ENCODE data around the gene USP1. TPM values are rescaled to one million over a fixed set of nuclear protein-coding genes. Genes with fewer than 3 reads are reported as not detected.
A peak's percentile ranks its signal among the peaks of the same experiment; 100 is the strongest.

USP1 gene
- total RNA-seq, 4 donors from 2014 or later, result 16.9 to 93.5 (median 41.5) TPM

- Histone ChIP-seq H3K9me3 (no peaks in the 10 kb centered on the region), H3K27ac (no peak overlapping the region), H3K4me3 (no peak overlapping the region), H3K36me3 (no peaks in the 10 kb centered on the region), H3K4me1 (peaks cover 0 to 4% of the 10 kb centered on the region in 2 donors), H3K27me3 (no peaks in the 10 kb centered on the region)
- no peak for DNase-seq
- intact Hi-C loops (cut with DNase I; ENCODE audit: low total_unique reads), result no loop called here
- TF ChIP-seq POLR2A (IDR thresholded peaks at IDR 0.05), result no peak
- TF ChIP-seq, protein P1, sequence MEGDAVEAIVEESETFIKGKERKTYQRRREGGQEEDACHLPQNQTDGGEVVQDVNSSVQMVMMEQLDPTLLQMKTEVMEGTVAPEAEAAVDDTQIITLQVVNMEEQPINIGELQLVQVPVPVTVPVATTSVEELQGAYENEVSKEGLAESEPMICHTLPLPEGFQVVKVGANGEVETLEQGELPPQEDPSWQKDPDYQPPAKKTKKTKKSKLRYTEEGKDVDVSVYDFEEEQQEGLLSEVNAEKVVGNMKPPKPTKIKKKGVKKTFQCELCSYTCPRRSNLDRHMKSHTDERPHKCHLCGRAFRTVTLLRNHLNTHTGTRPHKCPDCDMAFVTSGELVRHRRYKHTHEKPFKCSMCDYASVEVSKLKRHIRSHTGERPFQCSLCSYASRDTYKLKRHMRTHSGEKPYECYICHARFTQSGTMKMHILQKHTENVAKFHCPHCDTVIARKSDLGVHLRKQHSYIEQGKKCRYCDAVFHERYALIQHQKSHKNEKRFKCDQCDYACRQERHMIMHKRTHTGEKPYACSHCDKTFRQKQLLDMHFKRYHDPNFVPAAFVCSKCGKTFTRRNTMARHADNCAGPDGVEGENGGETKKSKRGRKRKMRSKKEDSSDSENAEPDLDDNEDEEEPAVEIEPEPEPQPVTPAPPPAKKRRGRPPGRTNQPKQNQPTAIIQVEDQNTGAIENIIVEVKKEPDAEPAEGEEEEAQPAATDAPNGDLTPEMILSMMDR (IDR thresholded peaks at IDR 0.05), result no peak
Measured at GRCh38 chr1:62433861-62434617, 2.8 kb upstream of the USP1 start.

DNA sequence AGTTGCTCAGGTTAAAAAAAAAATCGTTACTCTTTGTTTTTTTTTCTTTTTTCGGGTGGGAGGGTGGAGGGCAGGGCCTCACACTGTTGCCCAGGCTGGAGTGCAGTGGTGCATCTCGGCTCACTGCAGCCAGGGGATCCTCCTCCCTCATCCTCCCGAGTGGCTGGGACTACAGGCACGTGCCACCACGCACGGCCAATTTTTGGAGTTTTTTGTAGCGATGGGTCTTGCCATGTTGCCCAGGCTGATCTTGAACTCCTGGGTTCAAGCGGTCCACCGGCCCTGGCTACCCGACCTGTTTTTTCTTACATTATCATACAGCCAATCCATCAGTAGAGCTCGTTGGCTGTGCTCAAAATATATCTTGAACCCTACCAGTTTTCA, 2.2 kb upstream of the USP1 start:
- Histone ChIP-seq H3K4me1 (peaks cover 0 to 5% of the 10 kb centered on the region in 2 donors), H3K4me3 (no peak overlapping the region), H3K27me3 (no peaks in the 10 kb centered on the region), H3K36me3 (no peaks in the 10 kb centered on the region), H3K9me3 (no peaks in the 10 kb centered on the region), H3K27ac (no peak overlapping the region)
- intact Hi-C loops (cut with DNase I; ENCODE audit: low total_unique reads), result no loop called here
- DNase-seq, result no peak
- no peak for TF ChIP-seq POLR2A (IDR thresholded peaks at IDR 0.05)
- TF ChIP-seq, protein P1 (IDR thresholded peaks at IDR 0.05), result no peak

DNA sequence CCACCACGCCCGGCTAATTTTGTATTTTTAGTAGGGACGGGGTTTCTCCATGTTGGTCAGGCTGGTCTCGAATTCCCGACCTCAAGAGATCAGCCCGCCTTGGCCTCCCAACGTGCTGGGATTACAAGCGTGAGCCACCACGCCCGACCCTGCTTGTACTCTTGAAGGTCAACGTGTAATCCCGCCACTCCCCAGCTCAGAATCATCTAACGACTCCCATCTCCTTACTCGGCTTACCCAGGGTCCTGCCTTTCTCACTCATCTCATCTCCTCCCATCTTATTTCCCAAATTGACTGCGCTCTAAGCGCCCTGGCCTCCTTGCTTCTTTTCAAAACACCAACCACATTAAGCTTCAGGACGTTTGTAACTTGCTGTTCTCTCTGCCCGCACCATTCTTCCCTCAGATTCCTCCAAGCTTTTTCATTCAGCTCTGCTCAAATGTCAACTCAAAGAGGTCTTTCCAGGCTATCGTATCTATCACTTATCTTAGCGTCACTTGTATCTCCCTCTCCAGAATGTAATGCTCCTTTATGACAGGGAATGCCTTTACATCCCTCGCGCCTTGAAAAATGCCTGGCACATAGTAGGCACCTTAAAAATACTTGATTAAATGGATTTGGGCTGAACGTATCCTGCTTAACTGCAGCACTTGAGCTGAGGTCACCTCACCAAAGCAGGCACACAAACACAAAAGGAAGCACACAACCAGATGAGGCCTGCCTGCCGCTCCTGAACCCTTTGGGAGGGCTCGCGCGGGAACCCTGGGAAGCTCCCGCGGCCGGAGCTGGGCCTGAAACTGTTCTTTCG, 1.4 kb upstream of the USP1 start:
- Histone ChIP-seq H3K36me3 (no peaks in the 10 kb centered on the region), H3K27me3 (no peaks in the 10 kb centered on the region), H3K9me3 (no peaks in the 10 kb centered on the region), H3K4me3 (peak overlapping the region; percentile 94 to 98), H3K4me1 (peaks cover 0 to 5% of the 10 kb centered on the region in 2 donors), H3K27ac (peak overlapping the region; percentile 98 to 99)
- TF ChIP-seq, protein P1 (IDR thresholded peaks at IDR 0.05), result no peak
- no peak for TF ChIP-seq POLR2A (IDR thresholded peaks at IDR 0.05)
- DNase-seq, result peak in 1 of 2 donors; percentile 22
- intact Hi-C loops (cut with DNase I; ENCODE audit: low total_unique reads), result no loop called here

DNA sequence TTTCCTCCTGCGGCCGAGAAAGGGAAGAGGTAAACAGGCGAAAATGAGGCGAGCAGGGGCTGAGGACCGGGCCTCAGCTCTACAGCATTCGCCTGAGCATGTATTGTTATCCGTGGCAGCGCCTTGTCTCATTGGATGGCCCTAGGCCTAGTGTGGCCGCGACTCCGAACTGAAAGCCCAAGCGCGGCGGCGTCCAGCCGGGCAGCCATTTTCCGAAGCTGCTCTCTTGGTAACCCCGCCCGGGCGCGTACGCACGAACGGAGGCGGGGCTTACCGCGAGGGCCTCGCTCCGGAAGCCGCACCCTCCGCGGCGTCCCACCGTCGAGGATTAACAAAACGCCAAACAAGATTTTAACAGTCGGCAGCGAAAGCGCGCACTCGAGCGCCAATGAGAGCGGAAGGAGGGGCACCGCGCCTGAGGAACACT, 797 bp upstream of the USP1 start:
- intact Hi-C loops (cut with DNase I; ENCODE audit: low total_unique reads), result no loop called here
- TF ChIP-seq POLR2A (IDR thresholded peaks at IDR 0.05), result peak; percentile 85 to 86
- TF ChIP-seq, protein P1 (IDR thresholded peaks at IDR 0.05), result no peak
- no peaks in the 10 kb centered on the region for H3K27me3 ChIP-seq
- DNase-seq, result peak in 1 of 2 donors; percentile 97
- H3K9me3 ChIP-seq, result no peaks in the 10 kb centered on the region
- peak overlapping the region; percentile 94 to 98 for H3K4me3 ChIP-seq
- no peaks in the 10 kb centered on the region for H3K36me3 ChIP-seq
- H3K4me1 ChIP-seq, result peaks cover 0 to 5% of the 10 kb centered on the region in 2 donors
- H3K27ac ChIP-seq, result peak overlapping the region; percentile 98 to 99
